MM.1S (cell line): ENCODE results near the gene PRRG4.
"Not testable (repeated sequence)": the region's sequence is repeated elsewhere in the genome, so short reads cannot be mapped to it uniquely, and the experiment has no call there.

Experiments
- CTCF ChIP-seq: fragments of 300-600 bp; sonication (generic); IDR thresholded peaks from 2 replicates; pipeline ENCODE4 v1.5.1; 2016; ENCODE audit warnings: antibody characterized with exemption, low read length, mixed read lengths
- EZH2phosphoT487 ChIP-seq: fragments of 300-600 bp; sonication (generic); IDR thresholded peaks from 2 replicates; pipeline ENCODE4 v1.6.1; 2018; ENCODE audit warnings: antibody characterized with exemption, low read length

DNA sequence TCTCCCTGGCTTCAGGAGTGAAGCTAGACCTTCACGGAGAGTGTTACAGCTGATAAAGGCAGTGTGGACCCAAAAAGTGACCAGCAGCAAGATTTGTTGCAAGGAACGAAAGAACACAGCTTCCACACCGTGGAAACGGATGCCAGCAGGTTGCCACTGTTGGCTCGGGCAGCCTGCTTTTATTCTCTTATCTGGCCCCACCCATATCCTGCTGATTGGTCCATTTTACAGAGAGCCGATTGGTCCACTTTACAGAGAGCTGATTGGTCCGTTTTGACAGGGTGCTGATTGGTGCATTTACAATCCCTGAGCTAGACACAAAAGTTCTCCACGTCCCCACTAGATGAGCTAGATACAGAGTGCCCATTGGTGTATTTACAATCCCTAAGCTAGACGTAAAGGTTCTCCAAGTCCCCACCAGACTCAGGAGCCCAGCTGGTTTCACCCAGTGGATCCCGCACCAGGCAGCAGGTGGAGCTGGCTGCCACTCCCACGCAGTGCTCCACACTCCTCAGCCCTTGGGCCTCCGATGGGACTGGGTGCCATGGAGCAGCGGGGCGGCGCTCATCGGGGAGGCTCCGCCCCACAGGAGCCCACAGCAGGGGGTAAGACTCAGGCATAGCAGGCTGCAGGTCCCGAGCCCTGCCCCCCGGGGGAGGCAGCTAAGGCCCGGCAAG, 58.1 kb downstream of the PRRG4 start:
- not testable (repeated sequence) for TF ChIP-seq CTCF, EZH2phosphoT487
